NCI-H526 (cell line): ENCODE results near the gene SFXN5.

Source experiments
- DNase-seq, 2 experiments: peaks; one replicate each; lab custom pipeline; 2025; lab: John Stamatoyannopoulos, UW

Gene SFXN5

DNA sequence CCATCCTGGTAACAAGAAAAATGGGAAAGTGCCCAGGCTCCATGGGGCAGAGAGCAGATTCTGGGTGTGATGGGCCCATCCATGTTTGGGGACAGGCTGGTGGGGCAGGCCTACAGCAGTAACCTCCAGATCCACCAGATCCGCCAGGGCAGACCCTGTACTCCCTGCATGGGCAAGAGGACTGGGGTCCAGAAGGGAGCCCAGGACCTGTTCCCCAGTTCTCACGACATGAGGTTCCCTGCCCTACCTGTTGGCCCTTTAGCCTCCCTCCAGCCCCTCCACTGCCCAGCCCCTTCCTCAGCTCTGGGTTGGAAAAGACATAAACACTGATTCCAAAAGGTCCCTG lies 115.5 kb downstream of the SFXN5 start:
- DNase-seq = no peak

- DNase-seq = no peak
These were observed 116.1 kb downstream of the SFXN5 start for GRCh38 chr2:72955228-72956049.

- no peak for DNase-seq
These were observed 116.9 kb downstream of the SFXN5 start for GRCh38 chr2:72954376-72955227.

DNA sequence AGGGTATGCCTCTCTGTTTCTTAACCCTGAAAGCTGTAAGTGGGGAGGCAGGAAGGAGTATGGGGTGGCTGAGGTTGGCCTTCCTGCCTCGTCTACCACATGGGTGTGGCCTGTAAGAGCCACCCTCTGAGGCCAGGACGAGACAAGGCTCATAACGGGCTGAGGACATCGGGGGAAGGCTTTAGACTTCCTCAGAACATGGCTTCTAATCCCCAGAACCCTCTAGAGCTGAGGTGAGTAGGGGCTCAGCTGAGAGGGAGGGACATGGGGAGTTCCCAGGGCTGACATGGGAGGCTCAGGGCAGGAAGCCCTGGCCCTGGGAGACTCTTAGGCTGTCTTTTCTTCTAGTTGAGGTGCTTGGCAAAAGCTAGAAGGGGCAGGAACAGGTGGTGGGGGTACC lies 117.5 kb downstream of the SFXN5 start:
- no peak for DNase-seq

DNA sequence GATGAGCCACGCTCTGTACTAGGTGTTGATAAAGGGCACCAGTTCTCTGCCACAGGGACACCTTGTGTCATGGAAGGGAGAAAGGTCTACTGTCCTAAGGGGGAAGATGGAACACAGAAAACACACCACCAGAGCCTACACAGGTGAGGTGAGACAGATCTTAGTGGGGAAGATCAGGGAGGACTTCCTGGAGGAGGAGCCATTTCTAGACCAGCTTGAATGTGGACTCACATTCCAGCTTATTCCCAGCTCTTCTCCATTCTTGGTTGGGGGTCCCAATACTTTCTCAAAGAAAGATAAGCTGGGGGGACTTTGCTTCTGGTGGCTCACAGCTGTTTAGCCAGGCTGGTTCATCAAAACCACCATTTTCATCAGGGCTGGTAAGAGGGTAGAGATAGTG lies 118.0 kb downstream of the SFXN5 start:
- DNase-seq = no peak

DNA sequence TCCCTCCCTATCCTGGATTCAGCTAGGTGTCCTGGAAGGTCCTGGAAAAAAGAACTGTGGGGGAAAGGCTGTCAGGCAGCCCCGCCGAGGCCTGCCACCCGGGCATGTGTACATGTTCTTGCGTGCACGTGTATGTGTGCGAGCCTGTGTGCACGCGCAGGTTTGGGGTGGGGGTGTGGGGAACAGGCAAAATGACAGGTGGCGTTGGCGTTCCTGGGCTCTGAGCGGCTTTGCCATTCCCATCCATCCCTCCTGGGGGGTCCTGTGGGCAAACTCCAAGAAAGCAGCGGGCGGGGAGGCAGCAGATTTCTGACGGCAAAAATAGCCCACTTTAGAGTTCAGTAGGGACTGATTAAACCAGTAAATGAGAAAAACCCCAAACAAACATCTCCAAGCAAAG lies 118.6 kb downstream of the SFXN5 start:
- no peak for DNase-seq

GRCh38 chr2:72952110-72952823 lies 119.2 kb downstream of the SFXN5 start:
- no peak for DNase-seq

- no peak for DNase-seq
These were observed 120.0 kb downstream of the SFXN5 start for GRCh38 chr2:72951303-72952095.

- no peak for DNase-seq
These were observed 120.8 kb downstream of the SFXN5 start for GRCh38 chr2:72950558-72951255.

DNA sequence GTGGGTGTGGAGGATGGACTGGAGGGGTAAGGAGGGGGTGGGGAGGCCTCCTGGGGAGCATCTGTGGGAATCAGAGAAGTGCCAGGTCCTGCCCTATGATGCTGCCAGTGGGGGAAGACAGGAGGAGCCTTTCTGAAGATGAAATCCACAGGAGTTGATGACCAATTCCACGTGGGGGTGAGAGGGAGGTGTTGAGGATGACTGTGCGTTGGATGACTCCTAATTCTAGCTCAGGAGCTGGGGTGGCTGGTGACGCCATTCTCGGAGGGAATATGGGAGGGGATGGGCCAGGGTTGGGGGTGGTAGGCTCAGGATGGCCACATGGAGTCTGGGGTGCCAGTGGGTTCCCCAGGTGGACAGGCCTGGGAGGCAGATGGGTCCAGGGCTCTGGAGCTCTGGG lies 121.9 kb downstream of the SFXN5 start:
- DNase-seq = no peak

- DNase-seq = no peak
These were observed 122.5 kb downstream of the SFXN5 start for GRCh38 chr2:72949045-72949444.

- DNase-seq = no peak
These were observed 123.3 kb downstream of the SFXN5 start for GRCh38 chr2:72947952-72948830.

GRCh38 chr2:72946466-72946865 lies 125.0 kb downstream of the SFXN5 start:
- DNase-seq = no peak

GRCh38 chr2:72945450-72946019 lies 126.0 kb downstream of the SFXN5 start:
- no peak for DNase-seq

DNA sequence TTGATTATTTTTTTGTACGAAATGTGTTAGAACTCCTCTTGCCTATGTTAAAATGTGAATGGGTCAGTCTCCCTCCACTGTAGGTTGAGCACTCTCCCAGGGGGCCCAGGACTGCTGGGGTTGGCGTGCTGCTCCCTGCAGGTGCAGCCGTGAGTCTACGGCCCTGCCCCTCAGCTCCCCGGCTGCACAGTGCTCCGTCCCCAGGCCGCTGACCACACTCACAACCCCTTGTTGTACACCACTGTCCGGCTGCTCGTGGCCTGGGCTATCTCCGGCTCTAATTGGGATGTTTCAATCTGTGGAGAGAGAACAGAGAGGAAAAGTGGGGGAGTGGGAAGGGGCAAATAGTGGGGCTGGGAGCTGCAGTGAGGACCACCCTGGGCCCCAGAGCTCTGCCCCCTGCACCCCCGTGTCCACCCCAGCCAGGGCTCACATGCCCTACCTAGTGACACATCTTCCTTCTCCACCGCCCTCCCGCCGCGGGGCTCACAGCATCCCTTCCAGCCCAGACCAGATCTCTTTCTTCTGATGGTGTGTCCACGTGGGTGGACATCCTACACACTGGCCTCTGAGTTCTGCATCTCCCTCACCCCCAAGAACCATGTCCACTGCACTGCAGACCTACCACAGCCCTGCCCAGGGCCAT lies 126.6 kb downstream of the SFXN5 start:
- no peak for DNase-seq

- no peak for DNase-seq
These were observed 127.7 kb downstream of the SFXN5 start for GRCh38 chr2:72943540-72944395.

DNA sequence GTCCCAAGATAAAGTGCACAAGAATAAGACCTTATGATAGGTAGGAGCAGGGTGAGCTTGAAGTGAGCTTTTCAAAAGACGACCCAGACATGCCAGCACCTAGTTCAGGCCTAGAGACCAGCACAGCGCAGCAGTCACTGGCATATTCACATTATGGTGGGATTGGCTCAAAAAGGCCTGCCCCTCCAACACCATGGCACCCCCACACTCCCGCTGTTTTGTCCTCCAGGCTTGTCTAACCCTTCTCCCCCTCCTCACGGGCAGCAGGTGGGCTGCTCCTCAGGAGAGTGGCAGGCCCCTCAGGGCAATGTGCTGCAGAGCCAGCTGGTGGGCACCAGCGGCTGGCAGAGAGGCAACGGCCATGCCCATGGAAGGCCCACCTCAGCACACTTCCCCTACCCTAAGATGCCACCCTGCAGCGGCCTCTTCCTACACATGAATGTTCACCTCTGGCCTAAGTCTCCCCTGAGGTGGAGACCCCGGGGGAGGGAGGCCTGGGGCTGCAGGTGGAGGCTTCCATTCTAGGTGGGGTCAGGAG lies 128.6 kb downstream of the SFXN5 start:
- DNase-seq = no peak

- DNase-seq = no peak
These were observed 129.2 kb downstream of the SFXN5 start for GRCh38 chr2:72942293-72942692.
